GM10248 (cell line): ENCODE data around the gene EVI2B.
A peak's percentile ranks its signal among the peaks of the same experiment; 100 is the strongest.

ENCODE experiments used
- CTCF ChIA-PET: fragments of 300-600 bp; sonication (Branson Sonifier 250); formaldehyde crosslinking; extraction: SDS; loops from one replicate; lab custom pipeline; 2021; ENCODE audit warnings: antibody characterized with exemption; lab: Yijun Ruan, JAX
- POLR2A ChIA-PET: fragments of 350-650 bp; sonication (Branson Sonifier 250); formaldehyde crosslinking; extraction: SDS; loops from one replicate; lab custom pipeline; 2020; ENCODE audit warnings: antibody characterized with exemption; lab: Yijun Ruan, JAX
- DNase-seq: peaks from one replicate; pipeline ENCODE4 v3.0.0; 2012; ENCODE audit errors: extremely low spot score
- TF ChIP-seq, protein P1 (sequence below): IDR thresholded peaks from 2 replicates; pipeline ENCODE4 v1.5.1; 2012; ENCODE audit warnings: mild to moderate bottlenecking, low read depth; ENCODE audit errors: extremely low read depth, missing control alignments, control extremely low read depth

Gene EVI2B

DNA sequence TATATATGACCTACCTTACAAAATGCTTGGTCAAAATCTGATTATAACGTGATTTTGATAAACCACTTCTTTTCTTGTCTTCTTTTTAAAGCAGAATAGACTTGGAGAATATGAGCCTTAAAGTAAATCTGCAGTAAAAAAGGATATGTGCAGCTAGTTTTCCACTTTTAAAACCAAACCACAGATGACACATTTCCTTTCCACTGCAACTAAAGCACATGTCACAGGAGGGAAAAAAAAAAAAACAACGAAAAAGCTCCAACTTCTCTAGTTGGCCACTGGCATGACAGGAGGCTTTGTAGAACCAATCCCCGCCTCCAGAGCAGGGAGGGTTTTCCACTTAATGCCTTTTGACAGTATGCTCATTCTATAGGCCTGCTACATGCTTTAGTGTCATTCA is 7.6 kb upstream of the EVI2B start, which contains the start of gene EVI2A:
Gene EVI2A (minus strand): TSS at position 142 of the 400 bp plus-strand sequence. CDS start 2,609 bp downstream, outside the sequence.
- DNase-seq = peak; percentile 59
- TF ChIP-seq, protein P1, sequence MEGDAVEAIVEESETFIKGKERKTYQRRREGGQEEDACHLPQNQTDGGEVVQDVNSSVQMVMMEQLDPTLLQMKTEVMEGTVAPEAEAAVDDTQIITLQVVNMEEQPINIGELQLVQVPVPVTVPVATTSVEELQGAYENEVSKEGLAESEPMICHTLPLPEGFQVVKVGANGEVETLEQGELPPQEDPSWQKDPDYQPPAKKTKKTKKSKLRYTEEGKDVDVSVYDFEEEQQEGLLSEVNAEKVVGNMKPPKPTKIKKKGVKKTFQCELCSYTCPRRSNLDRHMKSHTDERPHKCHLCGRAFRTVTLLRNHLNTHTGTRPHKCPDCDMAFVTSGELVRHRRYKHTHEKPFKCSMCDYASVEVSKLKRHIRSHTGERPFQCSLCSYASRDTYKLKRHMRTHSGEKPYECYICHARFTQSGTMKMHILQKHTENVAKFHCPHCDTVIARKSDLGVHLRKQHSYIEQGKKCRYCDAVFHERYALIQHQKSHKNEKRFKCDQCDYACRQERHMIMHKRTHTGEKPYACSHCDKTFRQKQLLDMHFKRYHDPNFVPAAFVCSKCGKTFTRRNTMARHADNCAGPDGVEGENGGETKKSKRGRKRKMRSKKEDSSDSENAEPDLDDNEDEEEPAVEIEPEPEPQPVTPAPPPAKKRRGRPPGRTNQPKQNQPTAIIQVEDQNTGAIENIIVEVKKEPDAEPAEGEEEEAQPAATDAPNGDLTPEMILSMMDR = no peak
- ChIA-PET POLR2A (no interaction called here), CTCF (no interaction called here)

DNA sequence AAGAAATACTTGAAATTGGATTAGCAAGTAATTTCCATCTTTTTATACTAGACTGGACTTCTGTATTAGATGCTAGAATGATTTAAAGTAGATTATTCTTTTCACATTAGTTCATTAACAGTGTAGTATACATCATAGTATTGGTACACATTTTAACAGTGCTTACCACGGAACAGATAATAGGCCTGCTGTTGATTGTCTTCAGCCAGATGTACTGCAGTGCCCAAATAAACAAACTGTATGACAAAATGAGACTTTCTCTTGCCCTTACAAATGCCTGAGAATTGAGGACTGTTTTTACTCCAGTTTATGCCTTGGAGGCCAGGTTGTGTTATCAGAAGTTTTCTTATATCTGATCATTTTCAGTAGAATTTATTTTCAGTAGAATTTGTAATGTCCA is 6.9 kb upstream of the EVI2B start:
- ChIA-PET POLR2A (no interaction called here), CTCF (no interaction called here)
- DNase-seq = no peak
- TF ChIP-seq, protein P1 = no peak

DNA sequence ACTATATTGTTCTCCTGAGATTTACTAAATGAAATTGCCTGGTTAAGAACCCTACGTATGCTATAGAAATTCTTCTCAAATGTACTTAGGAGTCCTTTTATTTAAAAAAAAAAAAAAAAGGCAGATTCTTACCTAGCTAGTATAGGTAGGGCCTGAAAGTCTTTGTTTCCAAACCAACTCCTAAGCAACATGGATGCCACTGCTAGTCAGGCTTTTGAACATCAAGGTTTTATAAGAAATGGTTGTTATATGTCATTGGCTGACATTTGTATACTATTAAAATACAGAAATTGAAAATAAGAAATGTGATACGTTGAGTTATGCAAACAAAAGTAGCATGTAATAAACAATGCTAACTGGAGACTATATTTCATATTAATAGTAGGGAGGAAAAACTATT is 6.4 kb upstream of the EVI2B start:
- POLR2A ChIA-PET = interaction anchor here (0.7 kb wide), 2 partner anchors 9 to 167 kb away, joined by 3 to 5 read pairs; no protein-coding TSS in a partner anchor
- CTCF ChIA-PET = no interaction called here
- TF ChIP-seq, protein P1 = no peak
- no peak for DNase-seq

DNA sequence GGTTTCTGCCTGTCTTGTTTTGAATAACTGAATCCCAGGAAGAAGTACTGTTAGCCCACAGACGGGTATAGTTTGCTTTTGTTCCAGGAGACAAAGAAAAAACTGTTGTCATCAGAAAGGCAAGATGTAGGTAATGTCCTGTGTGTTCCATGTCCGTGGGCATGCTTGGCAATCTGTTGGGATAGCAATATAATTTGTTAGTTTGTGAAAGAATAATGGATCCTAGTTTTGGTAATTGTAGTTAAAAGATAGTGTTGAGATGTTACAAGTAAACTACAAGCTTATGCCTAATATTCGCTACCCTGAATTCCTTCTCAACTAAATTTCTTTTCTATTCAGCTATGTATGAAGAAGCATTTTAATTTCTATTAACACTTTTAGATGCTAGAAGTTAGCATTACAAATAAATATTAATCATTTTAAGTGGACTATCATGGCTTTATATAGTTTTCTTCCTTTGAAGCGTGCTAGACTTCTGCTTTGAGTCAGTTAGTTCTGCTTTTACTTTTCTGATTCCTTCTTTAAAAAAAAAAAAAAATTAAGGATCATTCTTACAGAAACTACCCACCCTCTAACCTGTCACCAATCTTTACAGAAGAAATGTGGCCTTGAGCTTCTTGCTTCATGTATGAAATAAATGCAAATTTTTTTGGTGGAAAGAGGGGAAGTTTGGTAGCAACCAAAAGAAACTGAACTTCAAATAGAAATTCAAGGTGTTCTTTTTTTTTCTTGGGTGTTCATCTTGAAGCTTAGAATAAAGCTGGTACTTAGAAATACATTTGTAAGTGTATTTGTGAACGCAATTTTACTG is 5.2 kb upstream of the EVI2B start:
- ChIA-PET CTCF (interaction anchor here (1.3 to 1.4 kb wide), 2 partner anchors 9 to 54 kb away, joined by 3 to 6 read pairs; no protein-coding TSS in a partner anchor), POLR2A (no interaction called here)
- no peak for DNase-seq
- TF ChIP-seq, protein P1 = no peak

DNA sequence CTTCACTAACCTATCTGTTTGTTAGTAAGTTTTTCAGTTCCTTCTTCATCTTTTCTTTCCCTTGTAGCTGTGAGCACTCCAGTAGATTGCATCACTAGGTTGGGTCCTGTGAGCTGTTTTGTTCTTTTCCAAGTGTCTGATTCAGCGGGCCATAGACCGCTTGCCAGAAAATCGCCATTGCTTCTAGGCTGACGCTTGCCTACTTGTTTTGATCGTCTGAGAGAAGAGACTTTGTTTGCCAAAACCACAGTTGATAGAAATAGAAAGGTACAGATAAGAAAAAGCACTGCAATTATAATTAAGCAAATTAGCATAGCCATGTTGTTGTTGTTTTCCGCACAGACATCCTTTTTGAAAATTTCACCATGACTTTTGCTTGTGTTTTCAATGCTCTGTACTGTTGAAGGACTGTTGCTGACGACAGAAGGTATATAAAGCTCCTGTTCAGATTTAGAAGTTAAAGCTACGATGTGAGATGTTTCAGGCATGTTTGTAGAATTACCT is 4.5 kb upstream of the EVI2B start:
- POLR2A ChIA-PET = no interaction called here
- DNase-seq = no peak
- CTCF ChIA-PET = interaction anchor here (1.3 to 1.4 kb wide), 2 partner anchors 8 to 54 kb away, joined by 3 to 6 read pairs; no protein-coding TSS in a partner anchor
- TF ChIP-seq, protein P1 = no peak

DNA sequence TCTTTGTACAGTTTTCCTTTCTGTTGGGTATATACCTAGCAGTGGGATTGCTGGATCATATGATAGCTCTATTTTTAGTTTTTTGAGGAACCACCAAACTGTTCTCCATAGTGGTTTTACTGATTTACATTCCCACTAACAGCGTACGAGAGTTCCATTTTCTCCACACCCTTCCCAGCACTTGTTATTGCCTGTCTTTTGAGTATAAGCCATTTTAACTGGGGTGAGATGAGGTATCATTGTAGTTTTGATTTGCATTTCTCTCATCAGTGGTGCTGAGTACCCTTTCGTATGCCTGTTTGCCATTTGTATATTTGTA is 887 bp upstream of the EVI2B start:
- no peak for DNase-seq
- TF ChIP-seq, protein P1 = no peak
- ChIA-PET POLR2A (no interaction called here), CTCF (no interaction called here)
